Right lung (tissue), 10 donors: ENCODE data around the gene MED31. TPM values are rescaled to one million over a fixed set of nuclear protein-coding genes. Genes with fewer than 3 reads are reported as not detected.
A peak's percentile ranks its signal among the peaks of the same experiment; 100 is the strongest.
"Not testable (repeated sequence)": the region's sequence is repeated elsewhere in the genome, so short reads cannot be mapped to it uniquely, and the experiment has no call there.

ENCODE experiments used
- DNase-seq, 2 donors: peaks; one replicate each; pipeline ENCODE4 v3.0.0-alpha.2; 2013
- long read RNA-seq, 8 donors: transcript quantifications; one replicate each; lab custom pipeline, GENCODE V29; 2026
- polyA plus RNA-seq, 5 donors: library from polyadenylated mRNA; unstranded; fragments of 120-200 nt; gene quantifications; one replicate each; pipeline versions ENCODE4 v1.2.1 to v1.2.3, GENCODE V29; 2013; ENCODE audit warnings: inconsistent platforms in 1 of 5, low replicate concordance in 1 of 5; ENCODE audit not compliant: insufficient read length in 5 of 5, insufficient read depth in 1 of 5

MED31 gene
- 10 to 100 TPM; 27.1 to 30.2 (median 28.7) TPM for polyA plus RNA-seq
- long read RNA-seq, donor 1, transcript MED31-204 (2 exons, 620 nt), result minor isoform, 8 of 37 reads
- long read RNA-seq, donor 1, transcript MED31-201 (4 exons, 1,654 nt), result major isoform, 28 of 37 reads
- long read RNA-seq, donor 1, partial matches to known transcripts, result 0 of 37 reads
- long read RNA-seq, donor 1, other reads (novel, unspliced or antisense), result 0 of 37 reads
- long read RNA-seq, donor 2, transcript MED31-201 (4 exons, 1,654 nt), result major isoform, 14 of 16 reads
- long read RNA-seq, donor 2, partial matches to known transcripts, result 0 of 16 reads
- long read RNA-seq, donor 2, other reads (novel, unspliced or antisense), result 0 of 16 reads
- long read RNA-seq, donor 3, transcript MED31-201 (4 exons, 1,654 nt), result major isoform, 13 of 22 reads
- long read RNA-seq, donor 3, transcript MED31-204 (2 exons, 620 nt), result minor isoform, 6 of 22 reads
- long read RNA-seq, donor 3, partial matches to known transcripts, result 0 of 22 reads
- long read RNA-seq, donor 3, other reads (novel, unspliced or antisense), result 0 of 22 reads
- long read RNA-seq, donor 4, transcript MED31-201 (4 exons, 1,654 nt), result major isoform, 10 of 16 reads
- long read RNA-seq, donor 4, partial matches to known transcripts, result 0 of 16 reads
- long read RNA-seq, donor 4, other reads (novel, unspliced or antisense), result 0 of 16 reads
- long read RNA-seq, donor 5, transcript MED31-204 (2 exons, 620 nt), result minor isoform, 11 of 30 reads
- long read RNA-seq, donor 5, transcript MED31-201 (4 exons, 1,654 nt), result major isoform, 19 of 30 reads
- long read RNA-seq, donor 5, partial matches to known transcripts, result 0 of 30 reads
- long read RNA-seq, donor 5, other reads (novel, unspliced or antisense), result 0 of 30 reads
- long read RNA-seq, donor 6, transcript MED31-201 (4 exons, 1,654 nt), result major isoform, 18 of 29 reads
- long read RNA-seq, donor 6, transcript MED31-204 (2 exons, 620 nt), result minor isoform, 6 of 29 reads
- long read RNA-seq, donor 6, partial matches to known transcripts, result 0 of 29 reads
- long read RNA-seq, donor 6, other reads (novel, unspliced or antisense), result 0 of 29 reads
- long read RNA-seq, donor 7, transcript MED31-201 (4 exons, 1,654 nt), result major isoform, 10 of 10 reads
- long read RNA-seq, donor 7, partial matches to known transcripts, result 0 of 10 reads
- long read RNA-seq, donor 7, other reads (novel, unspliced or antisense), result 0 of 10 reads
- long read RNA-seq, donor 8, transcript MED31-204 (2 exons, 620 nt), result major isoform, 6 of 12 reads
- long read RNA-seq, donor 8, transcript MED31-201 (4 exons, 1,654 nt), result major isoform, 6 of 12 reads
- long read RNA-seq, donor 8, partial matches to known transcripts, result 0 of 12 reads
- long read RNA-seq, donor 8, other reads (novel, unspliced or antisense), result 0 of 12 reads

DNA sequence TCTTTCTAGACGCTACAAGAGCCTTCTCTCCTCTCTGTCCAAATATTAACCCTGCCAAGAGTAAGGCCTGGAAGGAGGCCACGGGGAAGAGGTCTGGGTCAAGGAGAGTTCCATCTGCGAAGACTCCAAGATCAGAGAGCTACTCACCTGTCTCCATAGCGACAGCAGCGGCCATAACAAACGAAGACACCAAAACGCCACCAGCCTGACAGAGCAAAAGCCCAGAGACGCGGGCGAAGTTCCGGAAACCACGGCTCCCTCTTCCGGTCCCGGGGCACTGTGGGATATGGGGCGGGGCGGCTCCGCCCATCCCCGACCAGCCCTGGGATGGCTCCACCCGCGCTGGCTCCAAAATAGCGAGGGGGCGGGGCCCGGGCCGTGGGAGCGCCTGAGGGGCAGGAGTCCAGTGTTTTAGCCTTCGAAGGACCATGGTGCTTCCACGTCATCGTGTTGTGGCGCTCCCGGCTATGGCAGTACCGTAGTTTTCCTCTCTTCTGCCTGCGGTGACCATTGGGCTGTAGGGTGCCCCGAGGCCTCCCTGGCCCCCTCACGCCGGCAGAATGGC is at the start of gene MED31, which contains the start of gene C17orf100:
Gene MED31, minus strand, starts transcription at position 252 of the 565 bp plus-strand sequence. Its CDS starts 77 bp downstream, at position 175.
Gene C17orf100, plus strand, starts transcription at position 409 of the 565 bp plus-strand sequence. Its CDS starts 152 bp downstream, at position 561.
- DNase-seq, result peak; percentile 89 to 90

DNA sequence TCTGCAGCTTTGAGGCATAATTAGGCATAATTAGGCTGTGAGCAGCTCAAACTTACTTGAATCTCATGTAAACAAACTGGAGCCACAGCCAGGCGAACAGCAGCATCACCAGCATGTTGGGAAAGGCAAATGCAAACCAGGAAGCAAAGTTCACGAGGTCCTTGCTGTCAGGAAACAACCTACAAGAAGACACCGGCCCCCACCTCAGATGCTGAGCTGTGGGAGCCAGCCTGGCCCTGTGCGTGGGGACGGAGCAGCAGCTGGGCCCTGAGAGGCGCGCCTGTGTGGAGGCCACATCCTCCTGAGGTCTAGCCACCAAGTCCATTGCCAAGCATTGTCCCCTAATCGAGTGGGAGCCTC is 49.5 kb upstream of the MED31 start:
- DNase-seq, result no peak

DNA sequence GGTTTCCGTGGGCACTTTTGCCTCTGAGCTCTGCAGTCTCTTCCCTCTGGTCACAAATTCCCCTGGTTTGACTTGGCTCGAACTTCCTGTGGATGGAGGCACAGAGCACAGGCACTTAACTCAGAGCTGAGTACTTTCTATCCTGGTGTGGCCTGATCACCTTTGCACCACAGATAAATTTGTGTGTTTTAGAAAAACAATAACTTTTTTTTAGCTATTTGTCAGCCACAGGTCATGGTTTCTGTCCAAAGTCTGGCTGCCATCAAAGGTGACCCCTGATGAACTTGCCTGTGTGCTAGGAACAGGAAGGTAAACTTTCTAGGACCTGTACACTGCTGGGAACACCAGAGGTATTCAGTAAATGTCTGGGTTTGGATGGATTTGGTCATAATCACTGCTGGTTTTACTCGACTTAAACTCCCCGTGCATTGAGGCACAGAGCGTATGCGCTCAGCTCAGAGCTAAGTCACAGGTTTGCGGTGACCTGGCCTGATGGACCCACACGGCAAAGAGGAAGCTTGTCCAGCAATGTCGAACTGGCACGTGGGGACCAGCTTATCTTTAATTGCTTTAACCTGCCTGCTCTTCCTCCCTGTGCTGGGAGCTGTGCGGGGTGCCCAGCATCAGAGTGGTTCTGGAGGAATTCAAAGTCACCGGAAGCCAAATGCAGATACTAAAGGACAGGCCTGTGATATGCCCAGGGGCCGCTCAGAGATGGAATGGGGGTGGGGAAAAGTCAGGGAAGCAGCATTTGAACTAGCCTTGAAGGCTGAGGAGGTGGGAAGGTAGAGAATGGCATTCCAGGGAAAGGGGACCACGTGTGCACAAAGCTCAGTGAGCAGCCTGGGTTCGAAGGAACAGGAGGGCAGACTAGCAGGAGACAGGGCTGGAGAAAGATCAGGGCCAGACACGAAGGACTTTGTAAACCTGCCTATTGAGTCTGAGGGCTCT is 48.9 kb upstream of the MED31 start:
- no peak for DNase-seq

DNA sequence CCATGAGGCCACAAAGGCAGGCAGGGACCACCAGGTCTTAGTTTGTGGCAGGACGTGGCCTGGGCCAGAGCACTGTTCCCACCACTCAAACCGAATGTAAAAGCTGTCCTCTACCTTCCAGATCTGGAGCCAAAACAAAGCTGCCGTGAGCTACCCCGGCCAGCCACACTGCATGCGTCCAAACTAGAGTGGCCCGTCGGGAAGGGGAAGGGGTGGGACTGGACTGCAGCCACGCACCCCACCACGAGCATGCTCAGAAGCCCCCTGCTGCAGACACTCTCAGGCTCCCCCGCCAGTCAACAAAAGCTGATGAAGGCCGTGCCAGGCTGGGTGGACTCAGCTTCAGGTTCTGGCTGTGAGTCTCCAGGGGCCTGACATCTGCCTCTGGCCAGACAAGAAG is 46.6 kb upstream of the MED31 start:
- no peak for DNase-seq

DNA sequence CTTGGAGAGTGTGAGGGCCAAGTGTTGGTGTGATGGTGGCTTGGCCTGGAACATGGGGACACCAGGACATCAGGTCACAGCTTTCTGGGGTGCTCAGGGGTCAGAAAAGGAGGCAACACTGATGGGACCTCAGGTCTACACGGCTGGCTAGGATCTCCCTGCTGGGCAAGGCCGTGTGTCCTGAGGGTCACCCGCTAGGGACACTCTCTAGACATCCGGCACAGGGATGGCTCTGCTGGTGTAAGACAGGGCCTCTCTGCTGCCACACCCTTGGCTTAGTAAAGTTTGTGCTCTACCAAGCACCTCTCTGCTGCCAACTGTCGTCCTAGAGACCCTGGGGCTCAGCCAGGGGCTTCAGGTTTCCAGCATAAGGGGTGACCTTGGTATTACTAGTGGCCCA is 45.5 kb upstream of the MED31 start:
- no peak for DNase-seq

DNA sequence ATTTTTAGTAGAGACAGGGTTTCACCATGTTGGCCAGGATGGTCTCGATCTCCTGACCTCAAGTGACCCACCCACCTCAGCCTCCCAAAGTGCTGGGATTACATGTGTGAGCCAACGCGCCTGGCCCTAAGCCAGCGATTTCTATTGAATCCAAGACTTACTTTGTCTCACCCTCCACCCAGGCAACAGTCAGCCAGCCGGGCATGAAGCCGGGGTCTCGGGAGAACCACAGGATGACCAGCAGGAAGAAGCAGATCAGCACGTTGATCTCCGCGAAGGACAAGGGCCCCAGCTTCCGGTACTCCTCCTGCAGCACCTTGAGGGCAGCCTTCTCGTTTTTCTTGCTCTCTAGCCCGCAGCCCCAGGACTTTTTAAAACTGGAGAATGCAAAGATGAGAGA is 44.2 kb upstream of the MED31 start:
- DNase-seq, result no peak

DNA sequence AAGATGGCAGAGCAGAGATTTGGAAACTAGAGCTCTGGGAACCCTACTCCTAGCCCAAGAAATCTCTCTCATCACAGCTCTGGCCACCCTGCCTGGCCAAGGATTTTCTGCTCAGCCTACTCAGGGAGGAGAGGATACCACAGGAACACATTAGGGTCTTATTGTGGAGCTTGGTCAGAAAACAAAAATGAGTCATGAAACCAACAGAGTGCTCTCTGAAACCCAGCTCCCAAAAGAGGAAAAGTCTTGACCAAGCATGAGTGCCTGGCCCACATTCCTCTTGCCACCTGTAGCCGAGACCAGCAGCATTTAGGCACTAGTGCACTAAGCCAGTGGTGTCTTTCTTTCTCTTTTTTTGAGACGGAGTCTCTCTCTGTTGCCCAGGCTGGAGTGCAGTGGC is 43.6 kb upstream of the MED31 start:
- DNase-seq, result no peak

DNA sequence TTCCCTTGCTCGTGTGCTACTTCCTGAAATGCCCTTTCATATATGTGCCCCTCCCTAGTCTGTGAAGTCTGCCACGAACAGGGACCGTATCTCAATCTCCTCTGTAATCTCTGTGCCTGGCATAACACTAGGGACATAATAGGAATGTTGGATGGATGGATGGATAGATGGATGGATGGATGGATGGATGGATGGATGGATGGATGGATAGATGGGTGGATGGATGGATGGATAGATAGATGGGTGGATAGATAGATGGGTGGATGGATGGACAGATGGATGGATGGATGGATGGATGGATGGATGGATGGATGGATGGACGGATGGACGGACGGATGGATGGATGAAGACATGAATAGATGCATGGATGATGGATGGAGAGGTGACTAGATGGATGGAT is 40.6 kb upstream of the MED31 start:
- not testable (repeated sequence) for DNase-seq

DNA sequence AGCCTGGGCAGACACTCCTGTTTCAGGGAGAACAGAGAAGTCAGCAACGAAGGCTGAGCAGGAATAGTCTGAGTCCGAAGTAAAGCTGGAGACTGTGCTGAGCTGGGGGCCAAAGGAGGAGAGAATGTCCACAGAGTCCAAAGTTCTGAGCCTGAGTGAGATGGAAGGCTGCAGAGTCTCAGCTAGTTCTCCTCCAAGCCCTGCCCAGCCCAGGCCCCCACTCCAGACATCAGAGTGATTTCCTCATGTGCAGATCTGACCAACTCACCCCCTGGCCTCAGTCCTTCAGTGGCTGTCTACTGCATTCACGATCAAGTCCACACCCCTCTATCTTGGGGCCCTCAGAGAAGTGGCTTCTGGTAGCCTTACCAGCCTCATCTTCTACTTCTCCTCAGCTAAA is 40.1 kb upstream of the MED31 start:
- DNase-seq, result no peak

DNA sequence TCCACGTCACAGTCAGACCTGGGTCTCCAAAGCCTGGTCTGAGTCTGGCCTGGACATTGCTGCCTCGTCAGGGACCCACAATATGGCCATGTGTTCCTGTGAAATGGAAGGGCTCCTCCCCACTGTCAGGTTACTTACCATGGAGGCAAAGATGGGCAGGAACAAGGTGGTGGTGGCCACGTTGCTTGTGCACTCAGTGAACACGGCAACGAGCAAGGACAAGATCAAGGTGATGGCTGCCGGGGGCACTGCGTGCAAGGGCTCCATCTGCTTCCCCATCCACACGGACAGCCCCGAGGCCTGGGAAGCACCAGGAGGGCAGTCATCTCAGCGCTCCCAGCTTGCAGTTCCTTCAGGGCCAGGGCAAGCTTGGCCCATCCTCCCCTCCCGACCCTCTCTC is 39.2 kb upstream of the MED31 start:
- DNase-seq, result no peak

DNA sequence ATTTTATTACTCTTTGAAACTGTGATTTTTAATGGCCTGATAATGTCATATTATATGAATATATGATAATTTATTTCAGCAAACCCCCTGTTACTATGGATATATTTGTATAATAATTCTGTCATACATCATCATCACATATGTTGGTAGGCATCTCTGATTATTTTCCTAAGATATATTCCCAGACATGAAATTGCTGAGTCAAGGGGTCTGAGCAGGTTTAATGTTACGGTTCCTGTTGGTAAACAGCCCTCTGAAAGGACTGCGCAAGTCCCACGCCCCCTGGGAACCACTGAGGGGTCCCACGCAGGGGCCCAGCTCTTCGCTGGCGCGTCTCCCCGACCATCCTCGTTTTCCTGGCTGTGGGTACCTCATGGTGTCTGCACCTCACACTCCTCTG is 37.5 kb upstream of the MED31 start:
- DNase-seq, result no peak

DNA sequence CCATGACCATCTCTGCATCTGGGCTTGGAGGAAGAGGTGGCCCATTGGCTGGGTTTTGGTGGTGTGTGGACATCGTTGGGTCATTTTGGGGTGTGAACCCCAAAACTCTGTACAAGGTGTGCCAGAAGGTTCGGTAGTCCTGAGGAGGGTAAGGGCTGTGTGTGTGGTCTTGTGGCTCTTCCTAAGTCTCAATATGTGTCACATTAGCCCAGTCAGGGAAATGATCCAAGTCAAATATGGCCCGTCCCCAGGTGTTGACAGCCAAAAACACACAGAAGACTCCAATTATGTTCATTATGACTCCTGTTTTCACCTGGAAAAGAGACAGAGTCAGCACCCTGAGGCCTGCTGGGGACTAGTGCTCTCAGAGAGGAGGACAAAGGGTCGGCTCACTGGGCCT is 34.6 kb upstream of the MED31 start:
- no peak for DNase-seq

DNA sequence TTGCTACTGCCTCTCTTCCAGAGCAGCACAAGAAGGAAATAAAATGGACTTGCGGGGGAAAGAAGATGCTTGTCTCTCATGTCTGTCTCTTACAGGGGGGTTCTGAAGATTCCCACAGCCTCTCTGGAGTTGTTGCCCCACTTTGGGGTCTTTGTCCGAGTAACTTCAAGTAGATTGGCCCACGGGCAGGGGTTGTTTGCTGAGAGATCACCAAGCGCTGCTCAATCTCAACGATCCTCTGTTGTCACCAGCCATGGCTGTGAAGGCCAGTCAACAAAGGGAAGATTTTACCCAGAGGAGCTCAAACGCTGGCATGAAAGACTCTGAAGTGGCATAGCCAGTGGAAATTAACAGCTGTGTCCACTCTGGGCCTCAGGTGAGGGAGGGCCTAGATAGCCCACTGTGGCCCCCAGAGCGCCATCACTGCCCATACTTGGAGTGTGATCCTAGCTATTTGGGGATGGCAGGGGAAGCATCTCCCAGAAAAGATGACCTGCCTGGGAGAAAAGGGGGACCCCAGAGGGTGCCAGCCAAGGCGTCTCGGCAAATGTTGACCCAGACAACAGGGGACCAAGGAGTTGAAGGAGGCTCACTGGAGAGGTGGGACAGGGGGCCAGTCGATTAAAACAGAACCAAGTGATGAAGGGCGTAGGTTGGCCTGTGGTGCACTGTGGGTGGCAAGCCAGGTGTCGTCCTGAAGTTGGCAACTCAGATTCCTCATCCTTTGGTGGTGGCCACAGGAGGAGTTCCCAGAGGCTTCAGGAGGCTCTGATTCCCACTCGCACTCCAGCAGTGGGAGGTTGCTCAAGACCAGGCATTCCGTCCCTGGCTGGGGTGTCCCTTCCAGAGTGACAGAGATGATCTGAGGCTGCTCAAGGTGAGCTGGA is 33.7 kb upstream of the MED31 start:
- no peak for DNase-seq

DNA sequence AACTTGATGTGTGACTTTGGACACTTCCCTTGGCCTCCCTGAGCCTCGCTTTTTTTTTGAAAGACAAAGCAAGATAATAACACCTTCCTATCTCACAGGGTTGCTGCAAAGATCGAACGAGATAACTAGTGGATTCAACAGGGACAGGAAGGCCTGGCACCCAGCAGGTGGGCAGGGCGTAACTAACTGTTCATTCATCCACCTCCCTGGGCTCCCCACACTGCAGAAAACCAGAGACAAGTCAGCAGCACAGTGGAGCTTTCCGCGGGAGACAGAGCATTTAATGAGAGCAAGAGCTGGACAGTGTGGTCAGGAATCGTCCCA is 33.0 kb upstream of the MED31 start:
- DNase-seq, result no peak

DNA sequence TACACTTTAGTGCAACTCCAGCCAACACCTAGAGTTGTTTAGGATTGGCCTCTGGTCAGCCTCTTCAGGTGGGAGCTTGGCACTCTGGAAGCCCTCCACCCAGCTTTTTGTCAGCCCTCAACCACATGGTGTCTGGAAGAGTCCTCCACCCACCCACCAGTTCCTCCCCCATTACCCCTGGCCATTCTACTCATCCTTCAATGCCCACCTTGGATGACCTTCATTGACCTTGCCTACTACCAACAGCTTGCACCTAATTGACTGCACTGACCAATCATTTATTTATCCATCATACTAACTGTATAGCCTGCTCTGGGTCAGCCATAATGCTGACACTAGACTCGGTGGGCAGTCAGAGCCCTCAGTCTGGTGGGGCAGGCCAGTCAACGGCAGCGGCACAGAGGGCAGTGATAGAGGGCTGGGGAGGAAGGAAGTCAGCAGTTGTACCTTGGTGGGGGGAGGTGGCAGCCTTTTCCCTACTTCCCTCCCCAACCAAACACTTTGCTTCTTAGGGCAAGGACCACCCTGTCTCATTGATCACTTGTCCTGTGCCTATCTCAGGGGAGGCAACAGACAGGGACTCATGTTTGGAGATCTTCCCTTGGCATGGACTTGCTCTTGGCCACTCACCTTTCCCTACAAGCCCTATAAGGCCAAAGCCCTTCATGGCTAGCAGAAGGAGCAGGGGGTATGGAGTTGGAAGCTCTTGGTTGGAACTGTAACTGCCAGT is 32.5 kb upstream of the MED31 start:
- no peak for DNase-seq

DNA sequence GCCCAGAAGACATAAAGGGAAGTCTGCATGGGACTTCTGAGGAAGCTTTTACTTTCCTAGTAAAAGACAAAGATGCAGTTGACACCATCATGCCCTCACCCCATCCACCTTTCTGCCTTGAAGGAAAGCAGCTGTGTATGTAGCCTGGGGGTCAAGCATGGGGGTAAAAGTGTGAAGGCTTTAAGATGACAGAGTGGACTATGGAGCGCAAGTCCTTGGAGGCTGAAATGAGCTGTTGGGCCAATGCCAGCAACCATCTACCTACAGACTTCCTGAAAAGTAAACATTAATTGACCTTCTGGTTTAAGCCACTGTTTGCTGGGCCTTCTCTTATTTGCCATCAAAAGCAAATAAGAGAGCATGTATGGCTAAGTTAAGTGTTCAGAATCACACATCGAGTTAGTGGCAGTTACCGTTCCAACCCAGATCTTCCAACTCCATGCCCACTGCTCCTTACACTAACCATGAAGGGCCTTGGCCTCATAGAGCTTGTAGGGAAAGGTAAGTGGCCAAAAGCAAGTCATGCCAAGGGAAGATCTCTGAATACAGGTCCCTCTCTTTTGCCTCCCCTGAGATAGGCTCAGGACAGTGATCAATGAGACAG is 31.8 kb upstream of the MED31 start:
- DNase-seq, result no peak

DNA sequence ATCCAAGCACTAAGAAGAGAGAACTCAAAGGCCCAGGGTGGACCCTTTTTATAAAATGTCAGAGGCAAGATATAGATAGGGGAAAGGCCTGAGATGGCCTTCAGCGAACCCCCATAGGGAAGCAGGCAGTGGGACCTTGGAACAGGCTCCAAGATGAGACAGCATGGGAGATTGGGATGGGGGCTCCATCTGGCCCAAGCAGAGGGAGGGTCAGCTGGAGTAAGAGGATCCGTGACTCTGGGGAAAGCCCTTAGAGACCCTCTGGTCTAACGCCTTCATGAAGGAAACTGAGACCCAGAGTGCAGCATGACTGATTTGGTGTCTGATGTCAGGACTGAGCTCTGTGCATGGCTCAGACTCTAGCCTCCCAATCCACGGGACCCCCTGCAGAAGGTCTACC is 30.9 kb upstream of the MED31 start:
- DNase-seq, result no peak

DNA sequence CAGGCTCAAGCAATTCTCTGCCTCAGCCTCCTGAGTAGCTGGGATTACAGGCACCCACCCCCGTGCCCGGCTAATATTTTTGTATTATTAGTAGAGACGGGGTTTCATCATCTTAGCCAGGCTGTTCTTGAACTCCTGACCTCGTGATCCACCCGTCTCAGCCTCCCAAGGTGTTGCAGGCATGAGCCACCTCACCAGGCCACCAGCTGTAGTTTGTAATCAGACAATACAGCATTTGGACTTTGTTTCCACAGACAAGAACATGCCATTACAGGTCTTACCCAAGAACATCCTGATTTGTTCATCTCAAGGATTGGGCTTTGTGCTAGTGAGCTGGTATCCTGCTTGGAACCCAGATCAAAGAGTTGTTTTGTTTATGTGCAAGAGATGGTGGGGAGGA is 30.3 kb upstream of the MED31 start:
- DNase-seq, result no peak
